HG03469 (cell line): ENCODE measurements around the gene RBCK1.
"Not testable (repeated sequence)": the region's sequence is repeated elsewhere in the genome, so short reads cannot be mapped to it uniquely, and the experiment has no call there.

ENCODE experiments used
- ATAC-seq: cut with Tn5 transposase; IDR thresholded peaks from one replicate; pipeline ENCODE4 v1.9.1; 2021; ENCODE audit warnings: mild to moderate bottlenecking, moderate library complexity, moderate number of reproducible peaks; ENCODE audit not compliant: unreplicated experiment

Gene RBCK1

DNA sequence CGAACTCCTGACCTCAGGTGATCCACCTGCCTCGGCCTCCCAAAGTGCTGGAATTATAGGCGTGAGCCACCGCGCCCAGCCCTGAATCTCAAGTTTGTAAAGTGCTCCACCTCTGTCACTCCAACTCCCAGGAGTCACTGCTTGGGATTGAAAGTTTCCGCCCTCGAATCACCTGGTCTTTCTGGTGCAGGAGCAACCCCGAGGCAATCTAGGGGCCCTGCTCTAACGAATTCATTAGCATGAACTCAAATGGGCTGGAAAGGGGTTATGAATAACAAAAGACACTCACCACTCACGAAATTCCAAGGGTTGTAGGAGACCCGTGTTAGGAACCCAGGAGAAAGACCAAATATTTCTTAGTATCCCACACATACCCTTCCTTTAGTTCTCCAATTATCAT lies 26.1 kb downstream of the RBCK1 start:
- ATAC-seq, result no peak

GRCh38 chr20:434661-435419 lies 26.7 kb downstream of the RBCK1 start:
- no peak for ATAC-seq

DNA sequence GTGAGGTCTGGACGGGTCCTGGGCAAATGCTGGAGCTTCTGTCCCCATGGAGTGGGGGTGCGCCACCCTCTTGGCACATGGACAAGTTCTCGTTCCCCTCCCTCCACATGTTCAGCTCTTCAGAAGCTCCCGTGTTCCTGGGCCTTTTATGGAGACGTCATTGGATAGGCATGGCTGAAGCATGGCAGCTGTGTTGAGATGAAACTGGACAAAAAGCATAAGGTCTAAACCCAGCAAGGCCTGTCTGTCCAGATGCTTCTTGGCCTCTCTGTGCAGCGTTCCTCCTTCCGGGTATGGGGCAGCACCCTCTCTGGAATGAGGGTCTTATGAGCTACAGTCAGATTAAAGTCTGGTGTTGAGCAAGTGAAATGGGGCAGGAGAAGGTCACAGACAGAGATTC lies 27.5 kb downstream of the RBCK1 start:
- ATAC-seq, result no peak

- no peak for ATAC-seq
Observed at GRCh38 chr20:436476-436875, 28.4 kb downstream of the RBCK1 start.

- ATAC-seq, result no peak
Observed at GRCh38 chr20:437787-438486, 29.8 kb downstream of the RBCK1 start.

DNA sequence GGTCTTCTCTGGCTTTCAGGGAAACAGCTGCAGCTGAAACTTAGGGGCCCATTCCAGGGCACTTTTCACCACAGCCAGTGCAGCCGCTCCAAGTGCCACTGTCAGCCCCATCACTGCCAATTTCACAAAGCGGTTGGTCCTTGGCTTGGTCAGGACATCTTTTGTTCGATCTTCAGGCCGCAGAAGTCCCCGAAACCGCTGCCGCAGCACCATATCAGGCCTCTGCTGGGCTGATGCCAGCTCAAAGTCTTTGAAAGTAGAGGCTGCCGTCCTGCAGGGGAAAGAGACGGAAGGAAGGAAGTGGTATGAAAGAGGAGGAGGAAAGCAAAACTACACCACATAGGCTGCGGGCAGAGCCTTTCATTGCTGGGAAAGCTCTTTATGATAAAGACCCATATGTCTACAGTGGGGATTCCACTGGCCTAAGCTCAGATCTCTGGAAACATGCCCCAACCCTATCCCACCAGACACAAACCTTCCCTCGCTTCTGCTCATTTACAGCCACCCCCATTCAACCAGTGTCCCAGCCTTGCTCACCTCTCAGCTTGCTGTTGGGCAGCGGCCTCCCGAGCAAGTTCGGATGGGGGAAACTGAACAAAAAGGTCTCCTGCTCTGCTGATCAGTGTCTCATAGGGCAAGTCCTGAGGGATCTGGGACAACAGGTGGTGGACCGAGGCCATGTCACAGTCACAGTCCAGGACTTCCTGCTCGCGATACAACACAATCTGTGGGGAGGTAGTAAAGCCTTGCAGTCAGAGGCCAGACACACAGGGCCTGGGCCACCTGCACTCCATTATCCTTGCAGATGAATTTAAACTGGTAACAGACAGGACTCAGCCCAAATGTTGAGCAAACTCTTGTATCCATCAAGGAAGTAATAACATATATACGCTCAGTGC lies 30.7 kb downstream of the RBCK1 start:
- no peak for ATAC-seq

DNA sequence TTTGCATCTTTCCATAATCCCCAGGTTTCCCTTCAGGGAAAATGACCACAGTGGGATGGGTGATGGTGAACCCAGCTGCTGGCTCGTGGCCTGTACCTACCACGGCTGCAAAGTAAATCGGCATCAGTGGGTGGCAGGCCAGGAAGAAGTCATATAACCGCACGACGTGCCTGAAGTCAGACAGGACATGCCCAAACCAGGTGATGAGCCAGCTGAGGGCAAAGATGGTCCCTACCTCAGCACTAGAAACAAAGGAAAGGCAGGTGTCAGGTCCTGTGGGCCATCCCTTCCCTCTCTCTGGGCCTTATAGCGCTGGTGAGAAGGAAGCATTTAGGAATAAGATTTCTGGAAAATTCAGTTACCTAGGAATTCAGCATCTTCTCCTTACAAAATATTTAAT lies 32.0 kb downstream of the RBCK1 start:
- ATAC-seq, result no peak

GRCh38 chr20:440636-441035 lies 32.5 kb downstream of the RBCK1 start:
- no peak for ATAC-seq

DNA sequence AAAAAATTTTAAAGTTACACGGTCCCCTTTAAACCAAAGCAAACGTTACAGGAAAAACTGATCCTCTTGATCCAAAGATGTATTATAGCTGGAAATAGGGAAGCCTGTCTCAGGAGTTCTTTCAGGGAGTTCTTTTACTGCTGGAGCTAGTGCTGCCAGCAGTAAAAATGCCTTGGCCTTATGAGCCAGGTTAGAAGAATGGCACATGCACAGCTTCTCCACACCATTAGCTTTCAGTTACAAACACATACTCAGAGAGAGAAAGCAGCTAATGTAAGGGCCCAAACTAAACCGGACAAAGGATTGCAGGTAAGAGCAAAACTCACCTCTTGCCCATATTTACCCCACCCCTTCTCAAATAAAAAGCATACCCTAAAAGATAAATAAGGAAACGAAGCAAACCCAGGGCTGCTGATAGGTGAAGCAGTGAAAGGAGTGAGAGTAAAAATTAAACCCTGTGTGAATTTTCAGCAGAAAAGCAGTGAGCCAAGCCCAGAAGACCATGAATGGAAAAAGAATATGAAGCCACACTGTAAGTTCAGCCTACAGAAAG lies 35.2 kb downstream of the RBCK1 start:
- ATAC-seq, result no peak

GRCh38 chr20:444117-444516 lies 36.0 kb downstream of the RBCK1 start:
- no peak for ATAC-seq

GRCh38 chr20:444862-445426 lies 36.8 kb downstream of the RBCK1 start:
- ATAC-seq, result no peak

DNA sequence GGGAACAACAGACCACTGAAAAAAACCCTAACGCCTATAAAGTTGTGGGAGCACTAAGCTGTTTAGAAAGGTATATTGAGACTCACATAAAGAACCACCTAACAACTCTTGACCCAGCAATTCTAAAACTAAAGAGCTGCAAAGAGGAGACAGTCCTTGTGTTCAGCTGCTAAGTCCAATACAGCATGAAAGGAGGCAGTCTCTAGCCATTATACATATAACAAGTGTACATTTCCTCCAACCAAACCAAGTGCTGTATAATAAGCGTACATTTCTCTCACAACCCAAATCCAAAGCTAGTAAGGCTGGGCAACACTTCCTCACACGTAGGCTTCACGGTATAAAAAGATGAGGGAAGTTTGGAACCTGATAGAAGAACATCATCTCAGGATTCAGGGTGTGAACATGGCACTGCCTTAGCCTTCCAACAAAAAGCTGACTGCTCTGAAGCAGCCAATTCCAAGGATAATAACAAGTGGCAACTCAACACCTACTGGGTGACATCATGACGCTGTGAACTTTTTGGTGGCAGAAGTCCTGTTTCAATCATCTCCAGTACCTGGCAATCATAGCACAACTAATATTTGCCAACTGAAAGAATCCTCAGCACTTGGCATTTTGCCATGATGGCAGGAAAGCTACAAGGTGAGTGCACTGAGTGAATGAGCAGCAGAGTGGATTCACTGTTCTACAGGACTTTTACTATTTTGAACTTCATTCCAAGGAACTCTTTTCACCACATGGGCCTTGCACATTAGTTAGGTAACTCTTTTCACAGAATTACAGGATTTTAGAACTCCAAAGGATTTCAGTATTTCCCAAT lies 37.6 kb downstream of the RBCK1 start:
- ATAC-seq, result no peak

DNA sequence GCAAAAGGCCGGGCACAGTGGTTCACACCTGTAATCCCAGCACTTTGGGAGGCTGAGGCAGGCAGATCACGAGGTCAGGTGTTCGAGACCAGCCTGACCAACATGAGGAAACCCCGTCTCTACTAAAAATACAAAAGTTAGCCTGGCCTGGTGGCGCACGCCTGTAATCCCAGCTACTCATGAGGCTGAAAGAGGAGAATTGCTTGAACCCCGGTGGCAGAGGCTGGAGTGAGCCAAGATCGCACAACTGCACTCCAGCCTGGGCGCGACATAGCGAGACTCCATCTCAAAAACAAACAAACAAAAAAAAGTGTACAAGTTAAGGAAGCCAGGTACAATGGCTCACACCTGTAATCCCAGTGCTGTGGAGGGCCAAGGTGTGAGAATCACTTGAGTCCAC lies 43.9 kb downstream of the RBCK1 start:
- ATAC-seq, result not testable (repeated sequence)

- no peak for ATAC-seq
Observed at GRCh38 chr20:454951-455350, 46.9 kb downstream of the RBCK1 start.

DNA sequence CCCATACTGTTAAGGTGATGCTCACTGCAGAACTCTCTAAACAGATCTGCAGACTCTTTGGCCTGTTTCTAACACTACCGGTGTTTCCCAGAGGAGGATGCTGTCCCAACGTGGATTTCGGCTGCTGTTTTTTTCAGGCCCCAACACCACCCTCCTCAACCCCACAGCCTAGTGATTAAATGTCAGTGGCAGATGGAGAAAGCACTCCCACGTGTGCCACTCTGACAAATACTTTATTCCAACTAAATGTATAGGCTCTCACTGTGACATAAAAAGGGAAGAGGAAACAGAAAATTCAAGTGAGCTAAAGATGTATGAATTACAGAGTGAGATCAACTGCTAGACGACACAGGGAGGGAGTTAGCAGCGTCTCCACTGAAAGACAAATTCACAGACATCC lies 50.7 kb downstream of the RBCK1 start:
- ATAC-seq, result no peak

DNA sequence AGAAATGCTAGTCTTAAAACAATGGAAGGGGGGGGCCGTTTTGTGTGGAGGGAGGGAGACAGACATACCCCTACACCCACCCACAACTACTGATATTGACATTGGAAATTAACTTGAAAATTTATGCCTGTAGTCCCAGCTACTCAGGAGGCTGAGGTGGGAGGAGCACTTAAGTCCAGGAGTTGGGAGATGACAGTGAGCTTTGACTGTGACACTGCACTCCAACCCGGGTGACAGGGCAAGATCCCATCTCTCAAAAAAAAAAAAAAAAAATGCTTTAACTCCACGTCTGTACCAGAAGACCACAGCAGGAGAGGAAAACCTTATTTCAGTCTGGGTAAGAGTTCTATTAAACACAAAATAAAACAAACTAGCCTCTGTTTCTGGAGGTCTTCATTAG lies 52.1 kb downstream of the RBCK1 start:
- ATAC-seq, result no peak

DNA sequence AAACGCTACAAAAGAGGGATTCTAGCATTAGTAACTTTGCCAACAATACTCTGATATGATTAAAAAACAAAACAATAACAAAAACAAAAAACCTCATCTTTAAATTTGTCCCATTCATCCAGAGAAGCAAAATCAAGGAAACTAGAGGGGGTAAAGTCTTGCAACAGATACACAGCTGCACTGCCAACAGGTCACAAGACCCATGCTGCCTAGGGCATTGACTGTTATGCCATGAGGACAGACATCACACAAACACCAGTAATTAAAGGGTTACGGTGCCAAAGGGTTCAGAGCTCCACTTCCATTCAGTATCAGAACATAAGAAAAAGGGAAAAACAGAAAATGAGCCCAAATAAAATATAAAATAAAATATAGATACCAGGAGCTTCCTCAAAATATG lies 52.6 kb downstream of the RBCK1 start:
- ATAC-seq, result no peak

GRCh38 chr20:461254-462198 lies 53.4 kb downstream of the RBCK1 start:
- ATAC-seq, result peak; percentile 5
